Gastroesophageal sphincter (tissue), 4 donors: ENCODE measurements around the gene COX6B1. TPM values are rescaled to one million over a fixed set of nuclear protein-coding genes. Genes with fewer than 3 reads are reported as not detected.
"Not testable (repeated sequence)": the region's sequence is repeated elsewhere in the genome, so short reads cannot be mapped to it uniquely, and the experiment has no call there.

ENCODE experiments used
- ATAC-seq: fragments of 150-250 bp; one replicate; pipeline ENCODE4 v1.9.1; 2016; ENCODE audit warnings: mild to moderate bottlenecking, moderate library complexity
- H3K27ac ChIP-seq, 4 donors: fragments of 200-600 bp; sonication (generic) in 3 of 4; 1 replicate in 3 of 4; 2 replicates in 1 of 4; pipeline ENCODE4 v1.5.1; 2016 to 2019
- H3K27me3 ChIP-seq: fragments of 200-600 bp; sonication (generic); one replicate; pipeline ENCODE4 v1.5.1; 2019
- H3K36me3 ChIP-seq, 2 donors: fragments of 200-600 bp; sonication (generic); one replicate each; pipeline ENCODE4 v1.5.1; 2019; ENCODE audit warnings: control low read depth in 1 of 2
- H3K4me1 ChIP-seq, 3 donors: fragments of 200-600 bp; sonication (generic); 1 replicate in 2 of 3; 2 replicates in 1 of 3; pipeline ENCODE4 v1.5.1; 2016 to 2019; ENCODE audit warnings: control low read depth in 2 of 3
- H3K4me3 ChIP-seq, 2 donors: fragments of 200-600 bp; sonication (generic); one replicate each; pipeline ENCODE4 v1.5.1; 2019; ENCODE audit warnings: mild to moderate bottlenecking in 1 of 2, moderate library complexity in 1 of 2
- H3K9me3 ChIP-seq, 3 donors: fragments of 200-600 bp; sonication (generic); one replicate each; pipeline ENCODE4 v1.5.1; 2017 to 2019; ENCODE audit warnings: control low read depth in 2 of 3
- EP300 ChIP-seq: sonication (generic); formaldehyde crosslinking; IDR thresholded peaks from one replicate; pipeline ENCODE4 v1.6.1; 2017; ENCODE audit warnings: antibody characterized with exemption, mild to moderate bottlenecking
- POLR2A ChIP-seq, 2 donors: fragments of 450-650 bp; IDR thresholded peaks; one replicate each; pipeline ENCODE4 v1.6.1; 2017; ENCODE audit warnings: antibody characterized with exemption in 2 of 2, mild to moderate bottlenecking in 2 of 2, moderate library complexity in 1 of 2
- POLR2AphosphoS5 ChIP-seq: sonication (generic); formaldehyde crosslinking; IDR thresholded peaks from one replicate; pipeline ENCODE4 v1.6.1; 2017; ENCODE audit warnings: antibody characterized with exemption
- WGBS, 2 donors: methylation state at CpG; one replicate each; pipeline ENCODE4 v1.1.5; 2018; ENCODE audit warnings: low coverage in 1 of 2; 5-methylcytosine and 5-hydroxymethylcytosine counted together
- total RNA-seq, 4 donors: library from RNA; depleted of rRNA; stranded (reverse); fragments of >200 nt; gene quantifications; one replicate each; pipeline ENCODE4 v1.1.0, GENCODE V29; 2016
- TF ChIP-seq, protein P1 (sequence below), 4 experiments: fragments of 200-600 bp in 2 of 4; fragments of 450-650 bp in 2 of 4; sonication (generic) in 1 of 4; IDR thresholded peaks; one replicate each; pipeline ENCODE4 v1.5.1; 2017 to 2019; ENCODE audit warnings: antibody characterized with exemption in 4 of 4, mild to moderate bottlenecking in 2 of 4, moderate library complexity in 2 of 4

COX6B1 gene
- total RNA-seq, 4 donors from 2014 or later = 403 to 607 (median 414) TPM

DNA sequence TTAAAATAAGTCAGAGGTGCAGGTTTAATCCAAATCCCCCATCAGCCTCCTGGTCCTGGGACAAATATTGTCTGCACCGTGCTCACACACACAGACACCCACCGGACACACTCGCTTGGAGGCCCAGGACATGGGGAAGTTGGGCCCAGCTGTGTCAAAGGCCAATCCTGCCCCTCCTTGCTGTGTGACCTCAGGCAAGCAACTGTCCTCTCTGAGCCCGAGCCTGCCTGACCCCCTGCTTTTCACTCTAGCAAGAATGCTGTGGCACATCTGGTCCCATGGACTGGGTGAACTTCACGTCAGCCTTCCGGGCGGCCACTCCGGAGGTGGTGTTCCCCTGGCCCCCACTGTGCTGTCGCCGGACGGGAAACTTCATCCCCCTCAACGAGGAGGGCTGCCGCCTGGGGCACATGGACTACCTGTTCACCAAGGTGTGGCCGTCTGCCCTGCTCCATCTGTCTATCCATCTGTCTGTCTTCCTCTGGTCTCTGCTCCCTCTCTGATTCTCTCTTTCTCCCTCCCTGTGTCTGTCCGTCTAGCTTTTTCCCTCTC, 27.5 kb downstream of the COX6B1 start:
- 65 to 80% methylated on average over 8 to 12 of the region's 15 CpGs for WGBS, 2 donors
- no peak for TF ChIP-seq POLR2A (IDR thresholded peaks at IDR 0.05)
- TF ChIP-seq POLR2AphosphoS5 = no peak
- TF ChIP-seq, protein P1, sequence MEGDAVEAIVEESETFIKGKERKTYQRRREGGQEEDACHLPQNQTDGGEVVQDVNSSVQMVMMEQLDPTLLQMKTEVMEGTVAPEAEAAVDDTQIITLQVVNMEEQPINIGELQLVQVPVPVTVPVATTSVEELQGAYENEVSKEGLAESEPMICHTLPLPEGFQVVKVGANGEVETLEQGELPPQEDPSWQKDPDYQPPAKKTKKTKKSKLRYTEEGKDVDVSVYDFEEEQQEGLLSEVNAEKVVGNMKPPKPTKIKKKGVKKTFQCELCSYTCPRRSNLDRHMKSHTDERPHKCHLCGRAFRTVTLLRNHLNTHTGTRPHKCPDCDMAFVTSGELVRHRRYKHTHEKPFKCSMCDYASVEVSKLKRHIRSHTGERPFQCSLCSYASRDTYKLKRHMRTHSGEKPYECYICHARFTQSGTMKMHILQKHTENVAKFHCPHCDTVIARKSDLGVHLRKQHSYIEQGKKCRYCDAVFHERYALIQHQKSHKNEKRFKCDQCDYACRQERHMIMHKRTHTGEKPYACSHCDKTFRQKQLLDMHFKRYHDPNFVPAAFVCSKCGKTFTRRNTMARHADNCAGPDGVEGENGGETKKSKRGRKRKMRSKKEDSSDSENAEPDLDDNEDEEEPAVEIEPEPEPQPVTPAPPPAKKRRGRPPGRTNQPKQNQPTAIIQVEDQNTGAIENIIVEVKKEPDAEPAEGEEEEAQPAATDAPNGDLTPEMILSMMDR (IDR thresholded peaks at IDR 0.05) = no peak
- TF ChIP-seq EP300 = no peak
- Histone ChIP-seq H3K4me3 (no peak overlapping the region), H3K27ac (no peak overlapping the region), H3K36me3 (no peaks in the 10 kb centered on the region), H3K9me3 (no peaks in the 10 kb centered on the region), H3K4me1 (peaks cover 0 to 9% (median 0%) of the 10 kb centered on the region in 3 donors), H3K27me3 (peaks cover 69% of the 10 kb centered on the region)
- no peak for ATAC-seq

- Histone ChIP-seq H3K27me3 (peaks cover 10% of the 10 kb centered on the region), H3K9me3 (no peaks in the 10 kb centered on the region), H3K36me3 (no peaks in the 10 kb centered on the region), H3K27ac (no peak overlapping the region), H3K4me3 (no peak overlapping the region), H3K4me1 (no peaks in the 10 kb centered on the region)
- ATAC-seq = no peak
- WGBS, 2 donors = 60% methylated on average over 2 of the region's 4 CpGs; no CpG with 5 or more reads in 1 of the 2 donors
- TF ChIP-seq POLR2A (IDR thresholded peaks at IDR 0.05) = no peak
- TF ChIP-seq, protein P1 (IDR thresholded peaks at IDR 0.05) = no peak
- TF ChIP-seq POLR2AphosphoS5 = no peak
- TF ChIP-seq EP300 = no peak
Measured at GRCh38 chr19:35689836-35690235, 41.7 kb downstream of the COX6B1 start.

GRCh38 chr19:35691106-35691505, 43.0 kb downstream of the COX6B1 start:
- not testable (repeated sequence) for H3K4me3 ChIP-seq, ATAC-seq, H3K4me1 ChIP-seq, H3K27ac ChIP-seq, H3K9me3 ChIP-seq, H3K36me3 ChIP-seq, H3K27me3 ChIP-seq
- 85% methylated on average over 8 of the region's 37 CpGs; no CpG with 5 or more reads in 1 of the 2 donors for WGBS, 2 donors

DNA sequence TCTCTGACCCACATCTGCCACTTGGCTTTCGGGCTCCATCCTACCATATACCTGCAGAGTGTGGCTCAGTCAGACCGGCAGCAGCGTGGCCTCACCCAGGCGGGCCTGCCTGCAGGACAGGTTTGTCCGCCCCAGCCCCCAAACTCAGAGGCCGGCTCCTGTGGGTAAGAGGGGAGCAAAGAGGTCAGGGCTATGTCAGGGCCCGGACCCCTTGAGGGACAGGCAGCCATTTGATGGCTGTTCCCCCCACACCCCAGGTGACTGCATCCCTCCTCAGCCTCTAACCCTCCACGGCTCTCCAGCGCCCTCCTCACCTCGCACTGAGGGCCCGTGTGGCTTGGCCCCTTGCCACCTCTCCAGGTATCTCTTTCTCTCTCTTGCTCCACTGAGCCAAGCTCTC, 43.9 kb downstream of the COX6B1 start:
- no peak for TF ChIP-seq POLR2AphosphoS5
- no peak for TF ChIP-seq EP300
- TF ChIP-seq, protein P1 (IDR thresholded peaks at IDR 0.05) = no peak
- no peak for TF ChIP-seq POLR2A (IDR thresholded peaks at IDR 0.05)
- no peak for ATAC-seq
- Histone ChIP-seq H3K4me3 (no peak overlapping the region), H3K27ac (no peak overlapping the region), H3K9me3 (no peaks in the 10 kb centered on the region), H3K27me3 (peaks cover 10% of the 10 kb centered on the region), H3K36me3 (no peaks in the 10 kb centered on the region), H3K4me1 (no peaks in the 10 kb centered on the region)
- WGBS, 2 donors = 68 to 71% methylated on average over 3 to 4 of the region's 11 CpGs

DNA sequence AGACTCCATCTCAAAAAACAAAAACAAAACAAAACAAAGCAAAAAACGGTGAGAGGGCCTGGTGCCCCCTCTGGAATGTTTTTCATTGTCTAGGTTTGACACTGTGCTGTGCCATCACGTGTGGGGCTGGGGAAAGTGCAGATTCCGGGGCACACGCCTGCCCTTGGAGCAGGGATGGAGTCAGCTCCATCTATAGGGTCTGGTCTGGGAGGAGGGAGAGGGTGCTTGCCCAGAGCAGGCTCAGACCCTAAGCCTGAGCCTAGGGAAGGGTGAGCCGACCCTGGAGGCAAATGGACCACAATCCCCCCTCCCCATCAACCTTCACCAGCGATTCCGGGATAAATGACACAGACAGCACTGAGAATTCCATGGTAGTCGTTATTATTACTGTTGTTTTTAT, 45.3 kb downstream of the COX6B1 start:
- H3K4me3 ChIP-seq = no peak overlapping the region
- H3K9me3 ChIP-seq = no peaks in the 10 kb centered on the region
- TF ChIP-seq POLR2A (IDR thresholded peaks at IDR 0.05) (no peak), EP300 (no peak), POLR2AphosphoS5 (no peak)
- TF ChIP-seq, protein P1 (IDR thresholded peaks at IDR 0.05) = no peak
- ATAC-seq = no peak
- H3K36me3 ChIP-seq = no peaks in the 10 kb centered on the region
- no peak overlapping the region for H3K27ac ChIP-seq
- H3K27me3 ChIP-seq = peaks cover 6% of the 10 kb centered on the region
- WGBS, 2 donors = 0 to 5% methylated on average over 2 to 8 of the region's 8 CpGs
- no peaks in the 10 kb centered on the region for H3K4me1 ChIP-seq
